Epidermal melanocyte (primary cell): ENCODE measurements around the gene FLOT1.

Experiments
- DNase-seq: peaks from one replicate; pipeline ENCODE4 v3.0.0; 2011; ENCODE audit warnings: low spot score; ENCODE audit not compliant: insufficient read length

FLOT1 gene

DNA sequence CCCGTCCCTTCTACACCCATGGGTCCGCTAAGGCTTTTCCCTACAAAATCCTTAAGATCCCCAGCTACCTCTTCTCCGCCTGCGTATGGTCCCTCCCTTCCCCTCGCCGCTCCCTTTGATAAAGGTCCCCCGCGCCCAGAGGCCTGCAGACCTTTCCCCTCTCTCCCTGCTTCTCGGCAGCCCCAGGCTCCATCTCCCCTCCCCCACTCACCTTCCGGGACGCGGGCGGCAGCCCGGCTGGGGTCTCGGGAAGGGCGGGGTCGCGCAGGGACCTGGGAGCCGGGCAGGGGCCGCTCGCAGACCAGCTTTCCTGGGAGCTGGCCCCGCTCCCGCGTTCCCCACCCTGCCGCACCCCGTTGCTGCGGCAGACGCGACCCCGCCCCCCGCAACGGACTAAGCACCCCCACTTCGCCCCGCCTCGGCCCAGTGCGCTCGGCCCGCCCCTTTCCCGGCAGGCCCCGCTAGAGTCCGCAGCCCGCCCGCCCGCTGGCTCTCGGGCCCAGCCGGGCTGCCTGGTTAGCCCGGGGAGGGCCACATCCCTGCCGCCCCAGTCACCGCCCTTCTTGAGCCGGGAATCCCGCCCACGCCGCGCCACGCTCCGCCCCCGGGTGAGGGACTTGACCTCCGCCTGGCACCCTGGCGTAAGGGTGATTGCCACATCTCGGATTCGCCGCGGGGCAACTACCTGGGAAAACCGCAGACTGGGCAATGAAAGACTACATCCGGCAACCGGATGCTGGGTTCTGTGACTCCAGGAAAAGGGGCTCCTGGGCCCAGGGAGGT, at the start of gene FLOT1:
Gene FLOT1, minus strand, starts transcription at position 372 of the 783 bp plus-strand sequence. CDS start 498 bp downstream, outside the sequence.
- DNase-seq, result peak; percentile 88

- DNase-seq, result no peak
Observed at GRCh38 chr6:30790724-30791383, 48.4 kb upstream of the FLOT1 start.

DNA sequence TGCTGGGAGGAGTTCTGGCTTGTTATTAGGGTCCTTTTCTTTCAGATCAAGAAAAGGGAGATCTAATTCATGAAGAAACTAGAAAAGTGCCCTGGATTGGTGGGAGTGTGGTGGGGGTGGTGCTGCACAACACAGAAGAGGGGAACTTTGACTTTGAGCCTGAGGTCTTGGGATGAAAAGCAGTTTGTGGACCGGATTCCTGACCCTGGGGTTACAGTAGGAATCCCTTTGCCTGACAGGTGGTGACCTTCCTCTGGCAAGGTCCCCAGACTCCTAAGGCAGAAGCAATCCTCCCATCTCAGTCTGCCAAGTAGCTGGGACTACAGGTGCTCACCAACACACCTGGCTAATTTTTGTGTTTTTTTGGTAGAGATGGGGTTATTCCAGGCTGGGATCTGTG, 47.1 kb upstream of the FLOT1 start:
- no peak for DNase-seq

- DNase-seq, result no peak
Observed at GRCh38 chr6:30787954-30788353, 45.5 kb upstream of the FLOT1 start.

- DNase-seq, result no peak
Observed at GRCh38 chr6:30782425-30783014, 40.0 kb upstream of the FLOT1 start.

DNA sequence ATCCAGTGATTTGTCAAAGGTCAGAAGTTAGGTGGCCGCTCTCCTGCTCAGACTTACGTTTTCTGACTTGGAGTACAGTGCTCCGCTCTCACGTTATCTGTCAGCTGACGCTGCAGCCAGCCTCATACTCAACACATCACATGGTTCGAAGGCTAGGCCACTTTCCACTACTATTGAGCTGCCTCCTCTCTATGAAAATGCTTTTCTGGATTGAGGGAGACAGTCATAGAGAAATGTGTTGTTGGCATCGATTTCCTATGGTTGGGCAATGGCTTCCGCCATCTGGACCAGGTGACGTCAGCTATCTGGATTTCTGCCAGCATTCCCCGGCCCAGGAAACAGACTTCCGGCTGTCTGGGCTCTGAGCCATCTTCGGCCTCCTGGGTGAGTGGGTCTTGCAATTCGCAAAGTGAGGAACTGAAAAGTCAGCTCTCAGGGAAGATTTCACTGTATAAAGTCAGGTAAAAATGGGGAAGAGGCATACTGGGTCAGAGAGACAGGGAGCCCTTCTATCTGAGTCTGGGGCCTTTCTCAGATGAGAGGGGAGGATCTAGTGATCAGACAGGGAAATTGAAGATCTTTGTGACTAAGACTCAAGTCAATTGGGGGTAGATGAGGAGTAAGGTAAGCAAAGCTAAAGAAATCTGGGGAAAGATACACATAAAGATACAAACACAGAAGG, 39.4 kb upstream of the FLOT1 start:
- DNase-seq, result peak; percentile 80

DNA sequence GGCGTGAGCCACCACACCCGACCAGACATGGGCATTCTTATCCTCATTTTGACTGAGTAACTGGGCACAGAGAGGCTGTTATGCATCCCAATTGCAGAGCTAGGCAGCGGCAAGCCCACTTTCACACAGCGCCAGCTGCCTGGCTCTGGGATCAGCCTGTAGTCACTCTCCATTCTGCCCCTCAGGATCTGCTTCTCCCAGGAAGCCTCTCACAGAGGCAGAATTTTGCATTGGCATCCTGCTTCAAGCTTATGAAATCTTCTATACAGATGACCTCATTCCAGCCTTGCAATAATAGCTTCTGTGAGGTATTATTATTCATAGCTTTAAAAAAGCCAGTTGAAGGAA, 38.9 kb upstream of the FLOT1 start:
- DNase-seq, result no peak

DNA sequence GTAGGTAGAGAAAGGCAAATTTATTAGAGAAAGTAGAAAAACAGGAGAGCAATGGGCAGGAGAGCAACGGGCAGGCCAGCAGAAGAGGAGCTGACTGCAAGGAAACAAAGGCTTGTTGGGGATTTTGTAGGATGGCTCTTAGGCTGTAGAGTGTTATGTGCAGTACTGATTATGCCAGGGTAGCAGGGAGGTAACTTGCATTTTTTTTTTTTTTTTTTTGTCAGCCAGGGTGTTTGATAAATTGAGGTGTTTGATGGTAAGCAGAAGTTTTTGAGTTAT, 38.1 kb upstream of the FLOT1 start:
- no peak for DNase-seq

GRCh38 chr6:30779850-30780641, 37.6 kb upstream of the FLOT1 start:
- DNase-seq, result no peak

DNA sequence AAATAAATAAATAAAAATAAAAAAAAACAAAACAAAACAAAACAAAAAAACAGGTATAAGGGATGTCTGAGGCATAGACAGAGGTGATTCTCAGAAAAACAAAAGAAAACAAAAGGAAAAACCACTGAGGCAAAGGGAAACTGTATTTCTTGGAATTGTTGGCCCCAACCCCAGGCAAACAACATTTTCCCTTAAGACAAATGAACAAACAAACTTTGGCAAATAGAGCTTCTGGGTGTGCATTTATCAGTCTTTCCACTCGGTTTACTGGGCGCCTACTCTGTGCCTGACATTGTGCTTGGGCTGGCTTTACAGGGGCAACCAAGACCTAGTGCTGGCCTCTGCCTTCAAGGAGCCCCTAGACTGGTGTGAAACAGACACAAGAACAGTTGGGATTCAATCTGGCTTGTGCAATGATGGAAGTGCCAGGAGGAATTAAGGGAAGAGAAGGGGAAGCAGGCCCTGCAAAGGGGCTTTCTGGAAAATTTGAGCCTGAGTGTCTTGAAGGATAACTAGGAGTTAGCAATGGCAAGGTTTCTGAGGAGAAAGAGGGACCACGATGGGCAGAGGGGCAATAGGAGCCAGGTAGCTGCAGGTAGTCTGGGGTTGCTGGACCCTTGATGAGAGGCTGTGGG, 35.6 kb upstream of the FLOT1 start:
- no peak for DNase-seq

GRCh38 chr6:30777155-30777485, 34.6 kb upstream of the FLOT1 start:
- DNase-seq, result no peak

DNA sequence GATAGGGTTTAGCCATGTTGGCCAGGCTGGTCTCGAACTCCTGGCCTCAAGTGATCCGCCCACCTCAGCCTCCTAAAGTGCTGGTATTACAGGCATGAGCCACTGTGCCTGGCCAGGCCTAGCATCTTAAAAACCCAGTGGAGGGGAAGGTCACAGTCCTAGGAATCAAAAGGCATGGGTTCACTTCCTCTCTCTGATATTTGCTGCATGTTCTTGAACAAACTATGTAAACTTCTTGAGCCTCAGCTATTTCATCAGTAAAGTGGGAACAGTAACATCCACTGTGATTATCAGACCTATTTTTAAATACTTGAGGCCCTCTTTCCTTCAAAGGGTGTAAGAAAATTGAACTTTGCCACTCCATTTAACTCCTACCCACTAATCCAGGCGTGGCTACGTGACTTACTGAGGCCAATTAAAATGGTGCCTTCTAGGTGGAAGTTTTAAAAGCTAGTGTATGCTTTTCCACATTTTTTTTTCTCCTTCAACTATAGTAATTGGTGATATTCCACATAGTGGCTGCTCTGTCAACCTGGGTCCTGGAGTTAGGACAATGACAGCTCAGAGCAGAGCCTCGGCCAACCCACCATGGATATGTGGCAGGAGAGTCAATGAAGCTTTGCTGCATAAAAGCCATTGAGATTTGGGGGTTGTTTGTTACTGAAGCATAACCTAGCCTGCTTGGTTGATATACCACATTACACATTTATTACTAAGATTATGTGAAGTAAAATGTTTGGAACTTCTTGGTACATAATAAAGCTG, 34.1 kb upstream of the FLOT1 start:
- DNase-seq, result no peak

GRCh38 chr6:30775104-30775503, 32.6 kb upstream of the FLOT1 start:
- DNase-seq, result no peak

- DNase-seq, result no peak
Observed at GRCh38 chr6:30774701-30775100, 32.2 kb upstream of the FLOT1 start.

GRCh38 chr6:30770592-30770991, 28.1 kb upstream of the FLOT1 start:
- DNase-seq, result no peak

DNA sequence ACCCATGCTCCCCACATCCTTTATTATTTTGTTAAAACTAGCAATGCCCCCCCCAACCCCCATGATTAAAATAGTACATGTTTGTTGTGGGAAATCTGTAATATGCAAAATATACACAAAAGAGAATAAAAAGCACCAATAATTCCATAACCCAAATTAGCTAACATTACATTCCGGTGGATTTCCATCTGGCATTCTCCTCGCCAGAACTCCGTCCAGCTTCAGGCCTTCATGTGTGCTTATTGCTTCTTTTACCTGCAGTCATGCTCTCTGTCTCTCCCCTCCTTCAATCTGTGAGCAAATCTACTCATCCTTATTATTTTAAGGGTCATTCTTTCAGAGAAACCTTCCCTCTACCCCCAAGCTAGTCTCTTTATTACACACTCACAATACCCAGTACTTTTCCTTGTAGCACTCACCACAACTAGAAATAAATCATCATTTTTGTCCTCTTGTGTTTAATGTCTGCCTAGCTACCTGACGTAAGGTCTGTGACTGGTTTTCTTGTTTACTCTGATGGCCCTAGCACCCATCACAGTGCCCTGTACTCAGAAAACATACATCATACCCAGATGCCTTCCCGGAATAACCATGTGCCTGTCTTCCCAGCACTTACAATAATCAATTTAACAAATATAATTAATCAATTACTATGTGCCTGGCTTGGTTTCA, 27.5 kb upstream of the FLOT1 start:
- DNase-seq, result no peak

GRCh38 chr6:30769088-30769852, 26.8 kb upstream of the FLOT1 start:
- DNase-seq, result peak; percentile 67

DNA sequence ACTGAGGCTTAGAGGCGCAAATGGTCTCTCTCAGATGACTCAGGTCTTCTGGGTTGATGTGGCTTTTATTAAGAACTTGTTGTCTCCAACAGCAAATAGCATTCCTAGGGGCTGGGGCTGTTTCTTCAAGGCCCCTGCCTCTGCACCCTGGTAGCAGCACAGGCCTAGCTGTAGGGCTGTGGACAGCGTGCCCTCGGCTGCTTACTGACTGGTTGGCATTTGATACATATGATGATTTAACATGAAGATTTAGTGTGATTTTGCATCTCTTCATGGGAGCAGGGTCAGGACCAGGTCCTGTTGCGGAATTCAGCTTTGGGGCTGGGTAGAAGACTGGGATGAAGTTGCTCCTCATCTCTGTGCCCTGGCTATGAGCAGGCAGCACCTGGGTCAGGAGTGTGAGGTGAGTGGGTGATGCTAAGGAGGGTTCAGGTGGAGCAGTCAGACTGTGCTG, 26.2 kb upstream of the FLOT1 start:
- no peak for DNase-seq

- DNase-seq, result no peak
Observed at GRCh38 chr6:30767944-30768301, 25.4 kb upstream of the FLOT1 start.
